HG02610 (cell line): Measurements from ENCODE around the gene PRTN3.

Experiments
- ATAC-seq: cut with Tn5 transposase; IDR thresholded peaks from one replicate; pipeline ENCODE4 v1.9.1; 2021; ENCODE audit warnings: mild to moderate bottlenecking, moderate library complexity; ENCODE audit not compliant: unreplicated experiment

The PRTN3 gene

GRCh38 chr19:896999-897398, 56.2 kb downstream of the PRTN3 start:
- ATAC-seq, result no peak

DNA sequence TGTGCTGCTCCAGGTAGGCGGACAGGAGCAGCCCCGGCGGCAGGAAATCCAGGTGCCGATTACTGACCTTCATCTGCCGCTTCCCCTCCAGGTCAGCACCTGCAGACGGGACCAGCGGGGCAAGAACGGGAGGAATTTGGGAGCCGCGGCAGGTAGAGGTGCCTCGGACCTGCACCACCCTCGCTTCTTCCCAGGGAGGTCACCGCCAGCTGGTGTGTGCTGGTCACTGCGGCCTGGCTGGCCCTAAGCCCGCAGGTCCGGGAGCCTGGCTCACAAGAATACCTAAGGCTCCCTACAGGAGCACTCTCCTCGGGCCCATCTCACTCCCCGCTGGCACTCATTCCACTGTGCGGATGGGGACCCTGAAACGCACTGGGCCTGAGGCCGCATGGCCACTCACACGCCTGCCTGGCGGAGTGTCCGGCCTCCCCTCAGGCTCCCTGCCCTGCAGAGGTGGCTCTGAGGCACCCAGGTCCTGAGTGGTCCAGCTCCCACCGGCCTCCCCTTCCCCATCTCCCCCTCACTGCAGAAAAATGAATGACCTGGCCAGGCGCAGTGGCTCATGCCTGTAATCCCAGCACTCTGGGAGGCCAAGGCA, 56.7 kb downstream of the PRTN3 start:
- ATAC-seq, result no peak
